H1 (cell line): ENCODE data around the gene NFKB1.

Experiments used
- CEBPB ChIP-seq: IDR thresholded peaks from 2 replicates; pipeline ENCODE4 v1.6.1; 2012; ENCODE audit warnings: low read depth, low read length
- EP300 ChIP-seq, 2 experiments: IDR thresholded peaks; 1 replicate in 1 of 2; 2 replicates in 1 of 2; pipeline ENCODE4 v1.6.1; 2011 to 2012; ENCODE audit warnings: low read depth in 2 of 2, low read length in 2 of 2, mild to moderate bottlenecking in 2 of 2, borderline replicate concordance in 1 of 2, inconsistent platforms in 1 of 2, moderate library complexity in 1 of 2
- GABPA ChIP-seq: IDR thresholded peaks from 2 replicates; pipeline ENCODE4 v1.6.1; 2011; ENCODE audit warnings: mild to moderate bottlenecking, low read length, moderate library complexity, borderline replicate concordance; ENCODE audit not compliant: insufficient read depth
- SP1 ChIP-seq: IDR thresholded peaks from 2 replicates; pipeline ENCODE4 v1.6.1; 2011; ENCODE audit warnings: low read depth, low read length
- YY1 ChIP-seq: IDR thresholded peaks from 2 replicates; pipeline ENCODE4 v1.6.1; 2011; ENCODE audit warnings: low read depth, mild to moderate bottlenecking, low read length

DNA sequence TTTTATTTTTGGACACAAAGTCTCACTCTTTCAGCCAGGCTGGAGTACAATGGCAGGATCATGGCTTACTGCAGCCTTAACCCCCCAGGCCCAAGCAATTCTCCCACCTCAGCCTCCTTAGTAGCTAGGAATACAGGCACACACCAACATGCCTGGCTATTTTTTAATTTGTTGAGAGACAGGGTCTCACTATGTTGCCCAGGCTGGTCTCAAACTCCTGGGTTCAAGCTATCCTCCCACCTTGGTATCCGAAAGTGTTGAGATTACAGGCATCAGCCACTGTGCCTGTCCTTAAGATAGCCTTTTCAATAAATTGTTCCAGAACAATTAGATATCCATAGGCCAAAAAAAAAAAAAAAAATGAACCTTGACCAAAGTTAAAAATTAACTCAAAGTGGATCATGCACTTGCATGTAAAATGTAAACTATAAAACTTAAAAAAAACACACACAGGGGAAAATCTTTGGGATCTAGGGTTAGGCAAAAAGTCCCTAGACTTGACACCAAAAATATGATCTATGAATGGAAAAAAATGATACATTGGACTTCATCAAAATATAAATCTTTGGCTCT, 28.6 kb upstream of the NFKB1 start:
- TF ChIP-seq SP1 (no peak), CEBPB (no peak), YY1 (no peak), EP300 (IDR thresholded peaks at IDR 0.05; ENCODE audit: borderline replicate concordance in 1 of 2, low read depth in 2 of 2, low read length in 2 of 2) (no peak), GABPA (no peak)
